GM19238 (cell line): ENCODE data around the gene DAAM1.

Source experiments
- DNase-seq: peaks from one replicate; pipeline ENCODE4 v3.0.0; 2011; ENCODE audit warnings: low spot score; ENCODE audit not compliant: insufficient read length

Gene DAAM1

GRCh38 chr14:59313658-59314608, 125.5 kb downstream of the DAAM1 start:
- no peak for DNase-seq

DNA sequence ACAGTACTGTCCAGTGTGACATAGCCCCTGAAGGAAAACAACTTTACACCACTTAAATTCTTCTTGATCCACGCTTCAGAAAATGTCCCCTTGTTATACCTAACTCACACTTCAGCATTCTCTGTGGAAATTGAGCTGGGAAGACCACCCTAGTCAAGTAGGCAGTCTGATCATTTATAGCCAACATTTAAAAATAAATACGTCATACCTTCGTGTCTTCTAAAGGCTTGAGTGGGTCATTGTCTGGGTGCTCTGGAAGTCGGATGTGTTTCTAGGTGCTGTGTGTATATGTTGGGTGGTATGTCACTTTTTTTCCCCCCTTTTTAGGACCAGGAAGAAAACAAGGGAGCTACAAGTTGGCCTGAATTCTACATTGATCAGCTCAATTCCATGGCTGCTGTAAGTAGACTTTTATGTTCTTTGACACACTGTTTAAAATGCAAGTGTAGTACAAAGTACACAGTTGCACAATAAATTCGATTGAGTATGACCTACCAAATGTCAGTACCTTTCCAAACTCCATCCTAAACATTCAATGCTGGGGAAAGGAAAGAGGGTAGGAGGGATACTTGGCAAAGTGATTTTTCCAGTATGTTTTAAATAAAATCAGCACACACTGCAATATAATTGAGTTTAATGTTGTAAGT, 126.6 kb downstream of the DAAM1 start:
- no peak for DNase-seq

- no peak for DNase-seq
These were observed 127.8 kb downstream of the DAAM1 start for GRCh38 chr14:59316151-59316830.

DNA sequence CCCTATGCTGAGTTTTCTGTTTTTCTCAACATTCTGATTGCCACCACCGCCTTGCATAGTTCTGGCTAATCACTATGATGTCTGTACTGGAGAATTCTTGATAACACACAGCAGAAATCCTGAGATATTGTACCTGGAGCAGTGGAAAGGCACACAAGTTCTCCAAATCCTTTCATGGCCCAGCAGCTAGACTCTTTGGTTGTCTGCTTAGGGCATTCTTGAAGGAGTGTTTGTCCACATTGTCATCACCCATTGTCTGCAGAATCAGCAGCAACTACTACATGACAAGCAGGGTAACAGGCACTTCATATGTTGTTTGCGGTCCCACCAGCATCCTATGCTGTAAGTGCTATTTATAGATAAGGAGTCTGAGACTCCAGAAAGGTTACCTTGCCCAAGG, 128.9 kb downstream of the DAAM1 start:
- DNase-seq, result no peak

DNA sequence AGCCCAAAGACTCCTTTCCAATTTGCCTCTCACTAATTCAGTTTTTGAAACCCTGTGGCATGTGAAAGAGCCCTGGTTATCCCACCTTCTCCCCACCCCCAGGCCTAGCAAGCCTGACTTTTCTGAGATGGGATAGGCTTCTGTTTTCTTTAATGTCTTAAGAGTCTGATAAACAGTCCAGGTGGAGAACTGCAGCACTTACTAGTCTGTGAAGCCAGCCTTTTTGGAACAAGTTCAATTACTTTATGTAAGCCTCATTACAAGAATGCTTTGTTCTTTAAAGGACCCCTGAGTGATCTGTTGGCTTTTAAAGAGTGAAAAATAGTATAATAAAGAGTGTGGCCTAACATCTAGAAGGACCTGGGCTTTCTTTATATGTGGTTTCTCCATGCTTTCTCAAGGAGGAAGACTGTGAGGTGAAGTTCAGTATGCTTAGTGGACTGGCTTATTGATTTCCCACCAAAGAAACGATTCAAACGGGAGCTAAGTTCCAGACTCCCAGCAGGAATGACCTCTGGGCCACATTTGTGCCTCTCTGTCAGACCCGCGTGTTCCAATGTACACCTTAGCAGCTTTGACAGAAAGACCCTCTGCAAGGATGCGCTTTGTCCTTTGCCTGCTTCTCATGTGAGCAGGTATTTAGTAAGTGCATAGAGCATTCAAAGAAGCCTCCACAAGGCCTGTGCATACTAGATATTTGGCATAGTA, 129.5 kb downstream of the DAAM1 start:
- DNase-seq, result no peak

DNA sequence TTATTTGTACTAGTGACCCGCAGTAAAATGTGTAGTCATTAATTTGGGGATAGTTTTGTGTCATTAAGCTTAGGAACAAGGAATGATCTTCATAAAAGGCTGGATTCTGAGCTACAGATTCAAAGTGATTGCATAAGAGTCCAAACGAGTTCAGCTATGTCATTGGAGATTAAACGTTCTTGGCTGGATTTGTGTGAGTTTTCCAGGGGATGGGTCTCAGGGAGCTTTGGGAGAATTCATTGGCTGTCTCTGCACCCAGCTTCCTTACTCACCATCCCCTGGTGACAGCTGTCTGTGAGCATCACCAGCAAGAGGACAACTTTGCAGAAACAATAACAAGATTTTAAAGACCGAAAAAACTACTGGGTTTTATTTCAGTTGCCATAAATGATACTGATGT, 130.4 kb downstream of the DAAM1 start:
- DNase-seq, result no peak

- DNase-seq, result no peak
These were observed 131.9 kb downstream of the DAAM1 start for GRCh38 chr14:59320361-59320760.

DNA sequence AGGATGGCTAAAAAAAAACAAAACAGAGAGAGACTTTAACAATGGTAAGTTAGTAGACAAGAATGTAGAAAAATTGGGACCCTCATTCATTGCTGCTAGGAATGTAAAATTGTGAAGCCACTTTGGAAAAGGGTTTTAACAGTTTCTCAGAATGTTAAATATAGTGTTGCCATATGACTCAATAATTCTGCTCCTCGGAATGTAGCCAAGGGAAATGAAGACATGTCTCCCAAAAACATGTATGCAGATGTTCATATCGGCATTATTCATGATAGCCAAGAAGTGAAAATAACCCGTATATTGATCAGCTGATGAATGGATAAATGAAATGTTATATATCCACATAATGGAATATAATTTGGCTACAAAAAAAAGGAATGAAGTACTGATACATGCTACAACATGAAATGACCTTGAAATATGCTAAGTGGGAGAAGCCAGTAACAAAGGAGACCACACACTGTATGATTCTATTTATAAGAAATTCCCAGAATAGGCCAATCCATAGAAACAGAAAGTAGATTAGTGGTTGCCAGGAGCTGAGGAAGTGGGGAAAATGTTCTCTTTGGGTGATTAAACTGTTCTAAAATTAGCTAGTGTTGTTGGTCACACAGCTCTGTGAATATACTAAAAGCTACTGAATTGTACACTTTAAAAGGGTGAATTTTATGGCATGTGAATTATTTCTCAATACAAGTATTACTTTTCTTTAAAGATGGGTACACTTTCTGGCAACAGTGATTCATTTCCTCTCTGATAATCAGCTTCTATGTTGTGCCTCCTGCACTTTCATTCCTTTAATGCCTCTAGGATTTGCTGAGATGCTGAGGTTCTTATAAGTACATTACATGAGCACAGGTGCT, 132.5 kb downstream of the DAAM1 start:
- DNase-seq, result no peak

DNA sequence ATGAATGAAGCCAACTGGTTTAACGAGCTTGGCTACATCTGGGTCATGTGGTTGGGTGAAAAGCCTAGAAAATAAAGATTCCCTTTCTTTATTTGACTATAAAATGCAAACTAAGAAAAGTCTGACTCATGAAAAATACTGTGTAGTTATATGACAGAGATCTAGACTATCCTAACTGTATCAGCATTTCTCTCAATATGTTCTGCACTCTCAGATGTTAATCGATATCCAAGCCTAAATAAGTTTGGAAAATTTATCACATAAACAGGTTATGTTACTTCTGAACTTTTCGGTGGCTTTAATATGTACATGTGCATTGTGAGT, 133.1 kb downstream of the DAAM1 start:
- no peak for DNase-seq

DNA sequence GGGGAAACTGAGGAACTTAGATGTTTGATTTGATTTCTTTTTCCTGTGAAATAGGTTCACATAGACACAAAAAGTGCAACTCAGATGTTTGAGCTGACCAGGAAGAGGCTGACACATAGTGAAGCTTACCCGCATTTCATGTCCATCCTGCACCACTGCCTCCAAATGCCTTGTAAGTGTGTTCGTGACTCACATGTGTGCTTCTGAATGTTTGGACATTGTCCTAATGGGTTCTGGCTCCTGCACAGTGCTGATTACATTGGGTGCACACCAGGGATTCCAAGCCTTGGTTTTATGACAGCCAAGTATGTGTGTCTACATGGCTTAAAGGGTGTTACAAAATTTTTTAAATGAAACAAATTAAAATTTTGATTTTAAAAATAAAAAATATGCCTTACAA, 137.4 kb downstream of the DAAM1 start:
- DNase-seq, result no peak

- DNase-seq, result no peak
These were observed 140.0 kb downstream of the DAAM1 start for GRCh38 chr14:59328454-59328853.

DNA sequence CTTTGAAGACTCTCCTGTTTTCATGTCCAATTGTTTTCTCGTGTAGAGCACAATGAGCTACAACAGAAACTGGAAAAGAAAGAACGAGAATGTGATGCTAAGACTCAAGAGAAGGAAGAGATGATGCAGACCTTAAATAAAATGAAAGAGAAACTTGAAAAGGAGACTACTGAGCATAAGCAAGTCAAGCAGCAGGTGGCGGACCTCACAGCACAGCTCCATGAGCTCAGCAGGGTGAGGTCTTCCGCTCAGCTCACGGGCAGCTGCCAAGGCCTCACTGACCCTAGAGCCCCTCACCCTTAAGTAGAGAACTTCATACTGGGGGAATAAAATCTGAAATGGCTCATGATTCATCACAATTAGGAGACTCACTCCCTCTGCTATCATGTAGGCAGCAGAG, 142.0 kb downstream of the DAAM1 start:
- DNase-seq, result peak; percentile 3

GRCh38 chr14:59331217-59331616, 142.8 kb downstream of the DAAM1 start:
- DNase-seq, result no peak

GRCh38 chr14:59332727-59333126, 144.3 kb downstream of the DAAM1 start:
- no peak for DNase-seq

- no peak for DNase-seq
These were observed 144.8 kb downstream of the DAAM1 start for GRCh38 chr14:59333235-59333634.

DNA sequence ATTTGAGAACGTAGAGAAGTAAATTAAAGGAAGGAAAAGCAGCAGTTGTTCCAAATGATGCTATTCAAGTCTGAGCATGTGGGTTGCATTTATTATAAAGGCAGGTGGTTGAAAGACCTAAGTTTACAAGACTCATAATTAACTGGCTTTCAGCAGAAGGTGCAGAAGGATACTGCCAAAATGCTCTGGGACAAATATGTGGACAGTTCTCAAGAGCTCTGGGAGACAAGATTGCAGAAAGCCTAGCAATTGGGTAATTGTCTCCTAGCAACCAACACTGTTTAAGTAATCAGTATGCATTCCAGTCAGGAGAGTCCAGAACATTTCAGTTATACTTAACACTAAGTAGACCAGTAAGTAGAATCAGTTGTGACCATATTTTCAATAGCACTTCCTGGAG, 145.2 kb downstream of the DAAM1 start:
- DNase-seq, result no peak

DNA sequence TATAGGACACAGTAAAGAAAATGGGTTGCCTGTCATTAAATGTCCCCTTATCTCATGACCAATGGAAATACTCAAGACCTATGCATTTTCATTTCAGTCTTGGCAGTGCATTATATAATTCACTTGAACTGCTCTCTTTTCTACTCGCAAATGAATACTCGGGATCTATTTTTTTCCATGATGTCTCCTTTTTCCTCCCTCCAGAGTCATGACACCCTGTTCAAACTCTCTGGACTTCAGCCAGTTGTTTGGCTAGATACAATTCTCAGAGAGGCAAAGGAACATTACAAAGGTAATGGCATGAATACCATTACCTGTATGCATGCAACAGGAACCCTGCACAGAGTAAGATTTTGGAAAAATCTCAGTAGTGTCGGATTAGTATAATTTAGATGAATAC, 145.8 kb downstream of the DAAM1 start:
- no peak for DNase-seq

GRCh38 chr14:59336098-59336497, 147.6 kb downstream of the DAAM1 start:
- no peak for DNase-seq

- no peak for DNase-seq
These were observed 148.2 kb downstream of the DAAM1 start for GRCh38 chr14:59336706-59337105.

GRCh38 chr14:59337141-59337611, 148.7 kb downstream of the DAAM1 start:
- no peak for DNase-seq

GRCh38 chr14:59338761-59339160, 150.3 kb downstream of the DAAM1 start:
- DNase-seq, result no peak
